GM23338 (cell line): ENCODE measurements around the gene COQ3. TPM values are rescaled to one million over a fixed set of nuclear protein-coding genes. Genes with fewer than 3 reads are reported as not detected.

Source experiments
- ATAC-seq: fragments of 200-7000 bp; cut with Tn5 transposase; 3 replicates; pipeline ENCODE4 v1.9.1; 2020
- DNase-seq: peaks from one replicate; pipeline ENCODE4 v3.0.0-alpha.2; 2015; ENCODE audit warnings: low spot score
- H2AFZ ChIP-seq: fragments of 200-600 bp; sonication (generic); 2 replicates; pipeline ENCODE4 v1.8.0; 2016; ENCODE audit warnings: antibody characterized with exemption, mild to moderate bottlenecking, moderate library complexity
- H3F3A ChIP-seq: fragments of 200-600 bp; sonication (generic); replicated peaks from 2 replicates; pipeline ENCODE4 v1.8.0; 2017; ENCODE audit warnings: antibody characterized with exemption, mixed run types, low read depth
- H3K27ac ChIP-seq: fragments of 200-600 bp; sonication (generic); 2 replicates; pipeline ENCODE4 v1.6.1; 2016; ENCODE audit warnings: low read depth
- H3K27me3 ChIP-seq: fragments of 200-600 bp; sonication (generic); 2 replicates; pipeline ENCODE4 v1.8.0; 2016; ENCODE audit warnings: mild to moderate bottlenecking, mixed run types, moderate library complexity; ENCODE audit not compliant: insufficient read depth
- H3K36me3 ChIP-seq: fragments of 200-600 bp; sonication (generic); 2 replicates; pipeline ENCODE4 v1.8.0; 2016; ENCODE audit warnings: mild to moderate bottlenecking; ENCODE audit not compliant: insufficient read depth
- H3K4me1 ChIP-seq: fragments of 200-600 bp; sonication (generic); 2 replicates; pipeline ENCODE4 v1.8.0; 2016; ENCODE audit warnings: mild to moderate bottlenecking, moderate library complexity; ENCODE audit not compliant: insufficient read depth
- H3K4me2 ChIP-seq: fragments of 200-600 bp; sonication (generic); 2 replicates; pipeline ENCODE4 v1.7.1; 2017; ENCODE audit warnings: mixed run types
- H3K4me3 ChIP-seq: fragments of 200-600 bp; sonication (generic); 2 replicates; pipeline ENCODE4 v1.6.1; 2016; ENCODE audit warnings: mixed run types
- H3K79me2 ChIP-seq: fragments of 200-600 bp; sonication (generic); replicated peaks from 2 replicates; pipeline ENCODE4 v1.8.0; 2017; ENCODE audit warnings: mild to moderate bottlenecking; ENCODE audit not compliant: insufficient read depth
- H3K9me2 ChIP-seq: fragments of 200-600 bp; sonication (generic); 2 replicates; pipeline ENCODE4 v1.8.0; 2017; ENCODE audit not compliant: insufficient read depth
- H4K20me1 ChIP-seq: fragments of 200-600 bp; sonication (generic); replicated peaks from 2 replicates; pipeline ENCODE4 v1.8.0; 2017; ENCODE audit warnings: mild to moderate bottlenecking; ENCODE audit not compliant: insufficient read depth
- H3K27ac Mint-ChIP-seq: 2 replicates; pipeline ENCODE4 v1.8.0; 2020; ENCODE audit warnings: inconsistent platforms, mild to moderate bottlenecking, moderate library complexity, mixed read lengths
- H3K27me3 Mint-ChIP-seq: 3 replicates; pipeline ENCODE4 v1.8.0; 2022; ENCODE audit warnings: low read depth, mild to moderate bottlenecking, moderate library complexity, mixed read lengths, inconsistent platforms; ENCODE audit not compliant: insufficient read depth, poor library complexity
- H3K36me3 Mint-ChIP-seq: 3 replicates; pipeline ENCODE4 v1.8.0; 2021; ENCODE audit warnings: low read depth, mild to moderate bottlenecking, inconsistent platforms, moderate library complexity, mixed read lengths
- H3K4me1 Mint-ChIP-seq: 3 replicates; pipeline ENCODE4 v1.8.0; 2020; ENCODE audit warnings: mild to moderate bottlenecking, inconsistent platforms, mixed read lengths
- H3K4me3 Mint-ChIP-seq: 3 replicates; pipeline ENCODE4 v1.8.0; 2021; ENCODE audit warnings: moderate library complexity, mild to moderate bottlenecking, inconsistent platforms, mixed read lengths
- H3K9me3 Mint-ChIP-seq: 3 replicates; pipeline ENCODE4 v1.8.0; 2020; ENCODE audit warnings: moderate library complexity, mild to moderate bottlenecking, inconsistent platforms, mixed read lengths
- CREB1 ChIP-seq: fragments of 250-450 bp; sonication (Bioruptor Pico); IDR thresholded peaks from 2 replicates; pipeline ENCODE4 v1.5.0; 2020; ENCODE audit warnings: low read depth, mild to moderate bottlenecking, moderate library complexity
- ETS1 ChIP-seq: IDR thresholded peaks from 2 replicates; pipeline ENCODE4 v1.6.1; 2016; ENCODE audit warnings: antibody characterized with exemption
- JUNB ChIP-seq: IDR thresholded peaks from one replicate; pipeline ENCODE4 v1.6.1; 2016; ENCODE audit warnings: antibody characterized with exemption; ENCODE audit not compliant: unreplicated experiment
- NANOG ChIP-seq: IDR thresholded peaks from 2 replicates; pipeline ENCODE4 v1.6.1; 2016; ENCODE audit warnings: antibody characterized with exemption, borderline replicate concordance
- POLR2AphosphoS5 ChIP-seq: IDR thresholded peaks from 2 replicates; pipeline ENCODE4 v1.6.1; 2016; ENCODE audit warnings: antibody characterized with exemption, low read depth
- ZNF331 ChIP-seq: fragments of 250-450 bp; sonication (Bioruptor Pico); IDR thresholded peaks from 2 replicates; pipeline ENCODE4 v1.5.0; 2020; ENCODE audit warnings: low read depth, mild to moderate bottlenecking, moderate library complexity
- ZNF462 ChIP-seq: fragments of 250-450 bp; sonication (Bioruptor Pico); IDR thresholded peaks from 2 replicates; pipeline ENCODE4 v1.5.0; 2020; ENCODE audit warnings: mild to moderate bottlenecking, moderate library complexity
- polyA plus RNA-seq: library from polyadenylated mRNA; unstranded; fragments of >200 nt; fragmentation: Nextera tagmentation; extraction: Ambion mirVana; gene quantifications from 2 replicates; pipeline ENCODE4 v1.2.1, GENCODE V29; 2016
- total RNA-seq: library from RNA; depleted of rRNA; stranded (reverse); fragments of >200 nt; shearing (Covaris generic); gene quantifications from 2 replicates; pipeline ENCODE4 v1.2.3, GENCODE V29; 2014

Gene COQ3
- total and polyA plus RNA-seq, 2 experiments from 2014 or later: 11.8 to 22.5 TPM

- TF ChIP-seq ZNF462 (no peak), CREB1 (CRISPR knock-in tag) (no peak), NANOG (no peak), ETS1 (no peak)
These were observed 27.1 kb downstream of the COQ3 start (continued) for GRCh38 chr6:99366852-99367251.

- Histone ChIP-seq H3K79me2 (no peaks in the 10 kb centered on the region), H3K4me3 (no peak overlapping the region), H3K4me1 (0 out of 2 replicates have a peak, but pooled peaks cover under 1% of the 10 kb centered on the region), H3K4me2 (no peak overlapping the region), H3K36me3 (no peaks in the 10 kb centered on the region), H4K20me1 (no peaks in the 10 kb centered on the region), H3F3A (no peaks in the 10 kb centered on the region), H2AFZ (no peak overlapping the region), H3K9me2 (no peaks in the 10 kb centered on the region), H3K27ac (no peak overlapping the region), H3K27me3 (no peaks in the 10 kb centered on the region)
- H3K9me3 Mint-ChIP-seq: no peaks in the 10 kb centered on the region
- peaks cover 4% of the 10 kb centered on the region for H3K27me3 Mint-ChIP-seq
- ATAC-seq (no peak), DNase-seq (no peak)
- H3K4me3 Mint-ChIP-seq: no peak overlapping the region
- no peak overlapping the region for H3K27ac Mint-ChIP-seq
- no peaks in the 10 kb centered on the region for H3K4me1 Mint-ChIP-seq
- no peaks in the 10 kb centered on the region for H3K36me3 Mint-ChIP-seq
- no peak for TF ChIP-seq NANOG
- no peak for TF ChIP-seq JUNB
- TF ChIP-seq ZNF331: no peak
- no peak for TF ChIP-seq ZNF462
- TF ChIP-seq POLR2AphosphoS5: no peak
- no peak for TF ChIP-seq CREB1 (CRISPR knock-in tag)
These were observed 30.0 kb downstream of the COQ3 start for GRCh38 chr6:99364026-99364425.
